Heart right ventricle (tissue), 16 donors: ENCODE measurements around the gene CD7. TPM values are rescaled to one million over a fixed set of nuclear protein-coding genes. Genes with fewer than 3 reads are reported as not detected.

Source experiments
- ATAC-seq, 8 donors: fragments of 200-7000 bp; cut with Tn5 transposase; one replicate each; pipeline ENCODE4 v1.9.1; 2020; ENCODE audit warnings: mild to moderate bottlenecking in 8 of 8, moderate library complexity in 8 of 8, moderate number of reproducible peaks in 1 of 8
- DNase-seq, 2 donors: peaks; one replicate each; pipeline ENCODE4 v3.0.0-alpha.2; 2020
- H3K27ac ChIP-seq, 10 donors: fragments of 200-600 bp; sonication (generic) in 2 of 10; one replicate each; pipeline versions ENCODE4 v1.5.0 to v1.8.0; 2020 to 2022; ENCODE audit warnings: mild to moderate bottlenecking in 3 of 10
- H3K27me3 ChIP-seq, 7 donors: fragments of 200-600 bp; one replicate each; pipeline ENCODE4 v1.8.0; 2021 to 2022; ENCODE audit warnings: mild to moderate bottlenecking in 2 of 7
- H3K36me3 ChIP-seq, 9 donors: fragments of 200-600 bp; sonication (generic) in 1 of 9; one replicate each; pipeline versions ENCODE4 v1.5.0 to v1.8.0; 2020 to 2022; ENCODE audit warnings: mild to moderate bottlenecking in 2 of 9
- H3K4me1 ChIP-seq, 9 donors: fragments of 200-600 bp; sonication (generic) in 1 of 9; one replicate each; pipeline versions ENCODE4 v1.5.0 to v1.8.0; 2020 to 2022; ENCODE audit warnings: mild to moderate bottlenecking in 4 of 9
- H3K4me3 ChIP-seq, 10 donors: fragments of 200-600 bp; sonication (generic) in 2 of 10; one replicate each; pipeline versions ENCODE4 v1.5.0 to v1.8.0; 2020 to 2022; ENCODE audit warnings: mild to moderate bottlenecking in 7 of 10, moderate library complexity in 2 of 10
- H3K9me3 ChIP-seq, 11 donors: fragments of 200-600 bp in 10 of 11; sonication (generic) in 2 of 11; one replicate each; pipeline versions ENCODE4 v1.5.0 to v1.8.0; 2013 to 2022; ENCODE audit warnings: mild to moderate bottlenecking in 2 of 11, control low read depth in 1 of 11, moderate library complexity in 1 of 11
- CTCF ChIP-seq, 9 donors: fragments of 200-600 bp; sonication (generic) in 2 of 9; IDR thresholded peaks; one replicate each; pipeline versions ENCODE4 v1.5.0 to v1.8.0; 2021 to 2022; ENCODE audit warnings: antibody characterized with exemption in 9 of 9, mild to moderate bottlenecking in 5 of 9, moderate library complexity in 1 of 9
- WGBS, 2 donors: extraction: QIAGEN DNeasy Blood & Tissue Kit; methylation state at CpG; one replicate each; pipeline ENCODE4 v1.1.7; 2013; ENCODE audit warnings: inconsistent platforms in 1 of 2; 5-methylcytosine and 5-hydroxymethylcytosine counted together
- intact Hi-C, 10 donors: fragments of 100-400 bp; cut with DNase I; formaldehyde crosslinking; loops; one replicate each; pipeline versions ENCODE4 v1.11.1 to v1.14.2; 2022
- polyA plus RNA-seq, 2 donors: library from polyadenylated mRNA; stranded (reverse); fragments of 200-250 nt; gene quantifications; one replicate each; pipeline ENCODE4 v1.2.3, GENCODE V29; 2013
- total RNA-seq, 10 donors: library from RNA; stranded (reverse); fragmentation: NEBNext Ultra II Directional in 3 of 10; extraction: Animal tissue kit (Norgen Biotek cat#: 25700) in 3 of 10; gene quantifications; one replicate each; pipeline versions ENCODE4 v1.2.1 to v1.2.4, GENCODE V29; 2021 to 2023
- donor health status: Arrhythmogenic right ventricular cardiomyopathy.
- donor health status: ischemic (EF 13 %, LVEDD 7.1; RV severe dilation, severe dysfunction).
- donor health status: healthy with polysubstance abuse.
- donor health status: DM: no; HTN: yes; CAD: no.
- donor health status: DM: no; HTN: no; CAD: no.
- donor health status: ischemic (EF 25% LVEDD 6.9; RV normal size, moderate dysfunction).
- donor health status: ischemic (EF 25% LVEDD 5.7; RV mildly dilated, moderate dysfunction).
- donor health status: healthy.
- donor health status: DM: yes; HTN: yes; CAD: no.
- donor health status: Ischemic cardiomyopathy.
- donor health status: ischemic (EF 35%, LVEDD 5.7; RV mildly dilated, moderate dysfunction).
- donor health status: nonischemic (EF 11% LVEDD 7.7; RV severe dilation, severe dysfunction).
- donor health status: DM: yes; HTN: yes; CAD: no.
- donor health status: PGD.
- donor health status: ischemic (EF 29% LVEDD 5.4; RV normal size, mild dysfunction).
- donor health status: nonischemic (EF 23%, LVEDD 6.1; RV moderate dilation, normal function).

CD7 gene
- total and polyA plus RNA-seq, 12 donors = 0.15 to 6.0 (median 0.39) TPM; not detected in 1

GRCh38 chr17:82320956-82321927 is 3.8 kb upstream of the CD7 start:
- intact Hi-C loops = loop anchor here (1.0 to 10.0 kb wide), 12 partner anchors 20 to 286 kb away; partner anchors contain the start of genes DCXR (in 1 of the 10) and RAC3 (in 1 of the 10)

DNA sequence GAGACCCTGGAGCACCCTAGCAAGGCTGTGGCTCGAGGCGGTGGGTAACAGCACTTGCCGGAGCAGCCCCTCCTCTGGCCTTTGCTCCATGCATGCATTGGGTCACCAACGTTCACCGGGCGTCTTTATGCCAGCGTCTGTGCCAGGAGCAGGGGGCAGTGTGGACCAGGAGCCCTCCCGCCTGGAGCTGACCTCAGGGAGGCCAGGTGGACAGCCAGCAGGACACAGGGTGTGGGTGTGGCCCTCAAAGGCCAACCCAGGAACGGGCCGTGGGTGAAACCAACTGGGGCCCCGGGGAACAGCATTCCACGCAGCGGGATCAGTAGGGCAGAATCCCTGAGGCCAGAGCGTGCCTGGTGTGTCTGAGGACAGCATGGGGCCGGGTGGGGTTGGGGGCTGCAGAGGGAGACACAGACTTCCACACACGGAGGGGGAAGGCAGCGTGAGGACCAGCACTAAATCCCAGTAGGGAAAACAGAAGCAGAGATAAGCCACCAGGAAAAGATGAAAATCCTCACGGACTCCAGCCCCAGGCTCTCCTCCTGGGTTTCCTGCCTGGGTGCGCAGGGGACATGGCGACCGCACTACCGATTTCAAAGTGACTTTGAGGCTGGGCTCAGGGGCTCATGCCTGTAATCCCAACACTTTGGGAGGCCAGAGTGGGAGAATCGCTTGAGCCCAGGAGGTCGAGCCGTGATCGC is 2.9 kb upstream of the CD7 start:
- peaks cover 0 to 6% (median 0%) of the 10 kb centered on the region in 9 donors for H3K36me3 ChIP-seq
- H3K4me1 ChIP-seq = peaks cover 0 to 22% (median 7%) of the 10 kb centered on the region in 9 donors
- peaks cover 9 to 31% (median 21%) of the 10 kb centered on the region in 7 donors for H3K27me3 ChIP-seq
- intact Hi-C loops = loop anchor here (2.0 to 10.0 kb wide), 10 partner anchors 19 to 285 kb away; partner anchors contain the start of genes DCXR (in 1 of the 10) and RAC3 (in 1 of the 10)
- WGBS, 2 donors = 65 to 69% methylated on average over 26 of the region's 26 CpGs
- ATAC-seq = no peak
- H3K27ac ChIP-seq = no peak overlapping the region
- DNase-seq = peak in 1 of 2 donors; percentile 10
- no peaks in the 10 kb centered on the region for H3K9me3 ChIP-seq
- TF ChIP-seq CTCF (IDR thresholded peaks at IDR 0.05) = no peak
- no peak overlapping the region for H3K4me3 ChIP-seq

More at GRCh38 chr17:82320956-82321927, 3.8 kb upstream of the CD7 start:
- Histone ChIP-seq H3K27ac (peak overlapping the region in 1 of 10 donors; percentile 14), H3K4me1 (peaks cover 0 to 12% (median 4%) of the 10 kb centered on the region in 9 donors), H3K27me3 (peaks cover 0 to 21% (median 11%) of the 10 kb centered on the region in 7 donors), H3K9me3 (no peaks in the 10 kb centered on the region), H3K4me3 (peak overlapping the region in 2 of 10 donors; percentile 25 to 28), H3K36me3 (peaks cover 0 to 13% (median 0%) of the 10 kb centered on the region in 9 donors)
- TF ChIP-seq CTCF (IDR thresholded peaks at IDR 0.05) = peak; percentile 80 to 96 (median 89)
- ATAC-seq (peak in 7 of 8 donors; percentile 10 to 58 (median 50)), DNase-seq (peak in 1 of 2 donors; percentile 56)
- 45 to 55% methylated on average over 59 to 65 of the region's 65 CpGs for WGBS, 2 donors

- Histone ChIP-seq H3K9me3 (no peaks in the 10 kb centered on the region), H3K4me3 (no peak overlapping the region), H3K27me3 (peaks cover 15 to 37% (median 26%) of the 10 kb centered on the region in 7 donors), H3K4me1 (peaks cover 0 to 28% (median 7%) of the 10 kb centered on the region in 9 donors), H3K36me3 (peaks cover 0 to 6% (median 0%) of the 10 kb centered on the region in 9 donors), H3K27ac (no peak overlapping the region)
- intact Hi-C loops = loop anchor here (2.0 to 10.0 kb wide), 11 partner anchors 19 to 285 kb away; partner anchors contain the start of genes DCXR (in 1 of the 10) and RAC3 (in 1 of the 10)
- ATAC-seq (no peak), DNase-seq (no peak)
- TF ChIP-seq CTCF (IDR thresholded peaks at IDR 0.05) = no peak
- WGBS, 2 donors = 94 to 95% methylated on average over 35 of the region's 35 CpGs
Observed at GRCh38 chr17:82319619-82320062, 2.2 kb upstream of the CD7 start.
